Measurements from ENCODE around the gene ATG3.
"Not testable (repeated sequence)": the region's sequence is repeated elsewhere in the genome, so short reads cannot be mapped to it uniquely, and the experiment has no call there.

Gene ATG3

DNA sequence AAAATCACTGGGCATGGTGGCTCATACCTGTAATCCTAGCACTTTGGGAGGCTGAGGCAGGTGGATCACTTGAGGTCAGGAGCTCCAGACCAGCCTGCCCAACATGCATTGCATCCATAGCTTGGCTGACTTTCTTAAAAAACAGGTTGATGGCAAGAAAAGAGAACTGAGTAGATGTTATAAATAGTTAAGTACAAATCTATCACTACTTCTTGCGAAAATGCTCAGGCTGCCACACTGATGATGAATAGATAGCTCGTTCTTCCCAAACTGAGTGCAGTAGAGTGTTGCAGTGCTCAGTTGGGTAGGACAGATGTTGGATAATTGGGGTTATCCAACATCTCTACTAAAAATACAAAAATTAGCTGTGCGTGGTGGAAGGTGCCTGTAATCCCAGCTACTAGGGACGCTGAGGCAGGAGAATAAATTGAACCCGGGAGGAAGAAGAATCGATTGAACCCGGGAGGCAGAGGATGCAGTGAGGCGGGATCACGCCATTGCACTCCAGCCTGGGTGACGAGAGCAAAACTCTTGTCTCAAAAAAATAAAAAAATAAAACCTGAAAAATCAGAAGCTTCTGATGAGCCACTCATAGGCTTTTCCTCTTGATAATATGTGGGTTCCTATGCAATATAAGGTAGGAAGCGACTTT, 63.7 kb downstream of the ATG3 start:
- DNase-seq (ENCODE audit: low spot score), result no peak

DNA sequence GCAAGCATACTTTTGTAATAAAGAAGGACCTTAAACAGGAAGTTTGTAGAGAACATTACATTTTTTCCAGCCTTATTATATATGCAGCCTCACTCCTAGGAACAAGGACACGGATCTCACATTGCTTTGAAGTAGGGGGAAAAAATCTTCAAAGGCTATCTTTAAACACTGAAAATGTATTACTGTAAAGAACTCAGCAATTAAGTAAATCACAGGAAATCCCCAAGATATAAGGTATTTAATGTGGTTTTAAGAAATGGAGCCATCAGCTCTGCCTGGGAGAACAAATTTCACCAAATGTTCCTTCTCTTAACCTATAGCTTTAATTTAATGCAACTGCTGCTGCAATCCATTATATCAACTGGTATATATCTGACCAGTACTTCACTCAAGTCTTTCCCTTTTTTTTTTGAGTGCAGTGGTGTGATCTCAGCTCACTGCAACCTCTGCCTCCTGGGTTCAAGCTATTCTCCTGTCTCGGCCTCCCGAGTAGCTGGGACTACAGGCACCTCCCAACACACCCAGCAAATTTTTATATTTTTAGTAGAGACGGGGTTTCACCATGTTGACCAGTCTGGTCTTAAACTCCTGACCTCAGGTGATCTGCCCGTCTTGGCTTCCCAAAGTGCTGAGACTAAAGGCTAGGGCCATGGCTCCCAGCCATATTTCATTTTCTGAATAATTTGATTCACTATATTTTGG, 65.2 kb downstream of the ATG3 start:
- DNase-seq (ENCODE audit: low spot score), result no peak

DNA sequence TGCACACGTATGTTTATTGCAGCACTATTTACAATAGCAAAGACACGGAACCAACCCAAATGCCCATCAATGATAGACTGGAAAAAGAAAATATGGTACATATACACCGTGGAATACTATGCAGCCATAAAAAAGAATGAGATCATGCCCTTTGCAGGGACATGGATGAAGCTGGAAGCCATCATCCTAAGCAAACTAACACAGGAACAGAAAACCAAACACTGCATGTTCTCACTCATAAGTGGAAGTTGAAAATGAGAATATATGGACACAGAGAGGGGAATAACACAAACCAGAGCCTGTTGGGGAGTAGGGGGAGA, 67.4 kb downstream of the ATG3 start:
- DNase-seq (ENCODE audit: low spot score), result not testable (repeated sequence)

DNA sequence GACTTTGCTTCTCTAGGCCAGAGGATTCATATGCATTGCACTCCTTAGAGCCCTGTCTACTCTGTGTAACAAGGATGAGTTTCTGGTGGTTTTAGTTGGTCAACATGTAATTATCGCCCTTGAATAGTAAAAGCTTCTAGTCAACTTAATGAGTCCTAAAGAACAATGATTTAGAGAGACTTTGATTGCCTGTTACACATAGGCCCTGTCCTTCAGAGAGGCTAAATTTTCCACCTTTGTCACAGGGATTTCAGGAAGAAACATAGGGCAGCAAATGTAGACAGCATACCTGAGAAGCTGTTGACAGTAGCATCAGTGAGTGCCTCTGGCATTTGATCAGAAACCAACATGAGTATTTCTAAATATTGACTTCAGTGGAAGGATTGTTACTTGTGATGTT, 69.6 kb downstream of the ATG3 start:
- no peak for DNase-seq (ENCODE audit: low spot score)

DNA sequence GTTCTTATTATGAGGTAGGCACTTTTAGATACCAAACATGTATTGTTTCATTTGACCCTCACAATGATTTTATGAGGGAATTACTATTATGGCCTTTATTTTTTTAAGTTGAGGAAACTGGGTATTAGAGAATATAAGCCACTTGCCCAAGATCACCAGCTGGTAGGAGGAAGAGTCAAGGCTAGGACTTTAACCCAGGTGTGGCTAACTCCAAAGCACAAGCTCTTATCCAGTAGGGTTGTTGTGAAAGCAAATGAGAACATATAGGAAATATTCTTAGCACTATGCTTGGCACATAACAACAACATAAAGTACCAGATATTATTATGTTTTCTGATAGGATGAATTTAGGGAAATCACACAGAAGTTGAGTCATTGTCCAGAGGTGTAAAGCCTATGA, 70.4 kb downstream of the ATG3 start:
- no peak for DNase-seq (ENCODE audit: low spot score)

DNA sequence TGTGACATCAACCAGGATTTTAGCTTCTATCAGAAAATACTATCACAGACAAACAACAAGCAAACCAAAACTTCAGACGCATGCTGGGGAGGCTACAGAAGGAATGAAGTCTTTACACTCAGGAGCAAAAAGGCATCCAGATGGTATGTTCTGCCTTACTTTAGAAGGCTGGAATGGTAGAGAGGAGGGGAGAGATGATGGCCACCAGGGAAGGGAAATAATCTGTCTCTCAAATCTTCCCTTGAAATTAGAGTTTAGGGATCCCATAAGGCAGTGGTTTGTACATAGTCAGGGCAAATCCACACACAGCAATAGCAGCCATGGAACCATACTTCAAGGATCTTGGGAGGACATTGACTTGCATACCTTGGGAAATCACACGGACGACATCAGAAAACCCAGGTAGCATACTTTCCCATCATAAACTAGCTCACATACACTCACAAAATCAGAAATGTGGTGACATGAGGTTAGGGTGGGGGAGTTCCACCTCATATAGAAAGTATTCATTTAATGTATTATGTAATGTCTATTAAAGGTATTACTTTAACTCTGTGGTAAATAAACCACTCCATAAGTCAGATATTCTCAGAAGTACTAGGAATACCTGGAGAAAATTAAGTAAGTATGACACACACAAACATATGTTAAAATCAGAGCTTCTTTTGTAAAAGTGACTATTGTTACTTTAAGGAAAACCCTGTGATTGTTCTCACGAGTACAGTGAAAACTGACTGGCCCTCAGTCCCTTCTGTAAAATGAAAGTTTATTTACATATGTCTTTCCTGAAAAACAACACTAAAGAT, 71.9 kb downstream of the ATG3 start:
- no peak for DNase-seq (ENCODE audit: low spot score)

DNA sequence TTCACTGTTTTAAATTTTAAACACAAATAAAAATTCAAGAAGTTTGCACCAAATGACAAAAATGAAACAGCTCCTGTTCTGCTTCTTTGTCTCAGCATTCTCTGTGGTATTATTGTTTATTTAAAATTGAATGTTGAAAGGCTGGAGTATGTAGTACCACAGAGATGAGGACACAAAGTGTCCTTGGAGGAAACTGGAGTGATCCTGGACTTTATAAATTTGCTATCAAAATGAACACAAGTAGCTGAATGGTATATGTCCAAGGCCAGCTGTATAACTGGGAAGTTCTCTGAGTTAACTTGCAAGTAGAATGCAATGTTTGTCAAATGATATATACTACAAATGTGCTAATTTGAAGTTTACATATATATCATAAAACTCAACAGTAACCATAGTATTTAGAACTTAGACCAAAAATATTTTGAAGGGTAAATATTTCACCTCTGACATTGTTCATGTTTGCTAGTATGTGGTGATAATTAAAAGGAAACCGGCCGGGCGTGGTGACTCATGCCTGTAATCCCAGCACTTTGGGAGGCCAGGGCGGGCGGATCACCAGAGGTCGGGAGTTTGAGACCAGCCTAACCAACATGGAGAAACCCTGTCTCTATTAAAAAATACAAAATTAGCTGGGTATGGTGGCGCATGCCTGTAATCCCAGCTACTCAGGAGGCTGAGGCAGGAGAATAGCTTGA, 74.8 kb downstream of the ATG3 start:
- no peak for DNase-seq (ENCODE audit: low spot score)

DNA sequence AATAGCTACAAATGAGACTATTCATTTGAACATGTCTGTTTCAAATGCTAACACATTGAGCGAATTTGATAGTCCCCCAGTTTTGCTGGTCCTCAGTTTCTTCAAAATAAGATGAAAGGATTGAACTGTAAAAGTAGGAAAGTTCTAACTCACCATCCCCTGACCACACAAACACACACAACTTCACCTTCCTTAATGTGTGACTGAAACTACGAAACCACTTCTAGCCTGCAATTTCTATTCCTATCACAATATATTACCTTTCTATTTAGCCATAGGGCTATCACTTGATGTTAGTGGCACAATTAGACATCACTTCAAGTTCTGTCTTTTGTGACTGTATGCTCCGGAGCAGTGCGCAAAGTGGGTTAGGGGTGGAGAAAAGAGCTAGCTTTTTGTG, 77.4 kb downstream of the ATG3 start:
- no peak for DNase-seq (ENCODE audit: low spot score)

DNA sequence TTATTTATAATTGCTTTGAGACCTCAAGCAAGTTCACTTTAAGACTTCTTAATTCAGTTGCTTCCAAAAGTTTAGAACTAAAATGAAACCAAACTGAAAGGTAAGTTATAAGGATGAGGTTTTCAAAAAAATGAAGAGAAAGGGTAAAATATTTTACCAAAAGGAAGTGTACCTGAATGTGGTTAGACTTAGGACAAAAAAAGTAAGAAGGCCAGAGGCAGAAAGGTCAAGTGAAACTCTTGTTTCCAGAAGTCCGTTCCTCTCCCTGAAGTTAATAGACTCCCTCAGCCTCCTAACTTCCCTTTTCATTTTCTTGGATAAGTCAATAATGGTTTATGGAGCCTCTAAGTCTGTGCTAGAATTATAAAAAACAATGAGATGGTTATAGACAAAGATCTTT, 79.1 kb downstream of the ATG3 start:
- no peak for DNase-seq (ENCODE audit: low spot score)
